Activated CD4-positive, alpha-beta T cell treated with anti-CD3 and anti-CD28 coated beads, Interleukin-2, amount 50 U/mL, for 16 hours (primary cell): ENCODE measurements around the gene IST1.

Source experiments
- DNase-seq: peaks from one replicate; pipeline ENCODE4 v3.0.0-alpha.2; 2020

The IST1 gene

DNA sequence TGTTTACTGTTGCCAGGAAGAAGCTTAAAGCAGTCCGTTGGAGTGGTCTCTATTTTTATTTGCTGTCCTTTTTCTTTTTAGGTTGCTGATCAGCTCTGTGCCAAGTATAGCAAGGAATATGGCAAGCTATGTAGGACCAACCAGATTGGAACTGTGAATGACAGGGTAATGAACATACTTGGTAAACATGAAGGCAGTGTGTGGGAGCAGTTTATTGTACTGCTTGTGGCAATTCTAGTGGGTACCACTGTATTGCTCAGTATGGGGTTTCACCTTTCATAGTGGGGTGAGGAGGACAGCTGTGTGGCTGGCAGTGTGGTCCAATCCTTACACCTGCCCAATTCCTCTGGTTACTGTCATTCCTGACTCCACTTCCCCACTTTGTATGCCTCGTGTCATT, 25.3 kb downstream of the IST1 start:
- no peak for DNase-seq

DNA sequence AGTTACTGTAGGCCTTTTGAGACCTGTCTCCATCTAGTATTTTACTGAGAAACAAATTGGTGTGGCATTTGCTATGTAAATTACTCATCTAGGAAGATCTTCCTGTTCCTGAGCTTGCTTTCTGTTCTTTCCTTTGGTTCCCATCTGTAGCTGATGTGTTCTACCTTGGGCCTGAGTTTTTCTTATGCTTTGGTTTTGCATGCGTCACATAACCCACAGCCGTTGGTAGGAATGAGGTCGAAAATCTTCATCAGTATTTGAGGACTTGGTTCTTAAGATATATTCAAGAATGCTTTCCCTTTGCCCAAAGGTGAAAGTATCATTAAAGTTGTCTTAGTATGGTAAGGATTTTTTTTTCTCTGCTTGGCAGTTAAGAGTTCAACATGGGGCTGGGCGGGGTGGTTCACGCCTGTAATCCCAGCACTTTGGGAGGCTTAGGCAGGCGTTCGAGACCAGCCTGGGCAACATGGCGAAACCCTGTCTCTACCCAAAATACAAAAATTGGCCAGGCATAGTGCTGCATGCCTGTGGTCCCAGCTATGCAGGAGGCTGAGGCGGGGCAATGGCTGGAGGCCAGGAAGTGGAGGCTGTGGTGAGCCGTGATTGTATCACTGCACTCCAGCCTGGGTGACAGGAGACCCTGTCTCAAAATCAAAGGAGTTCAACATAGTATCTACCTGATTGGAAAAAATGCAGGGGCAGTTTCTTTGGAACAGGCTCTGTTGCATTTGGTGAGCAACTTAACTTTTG, 28.8 kb downstream of the IST1 start:
- no peak for DNase-seq

DNA sequence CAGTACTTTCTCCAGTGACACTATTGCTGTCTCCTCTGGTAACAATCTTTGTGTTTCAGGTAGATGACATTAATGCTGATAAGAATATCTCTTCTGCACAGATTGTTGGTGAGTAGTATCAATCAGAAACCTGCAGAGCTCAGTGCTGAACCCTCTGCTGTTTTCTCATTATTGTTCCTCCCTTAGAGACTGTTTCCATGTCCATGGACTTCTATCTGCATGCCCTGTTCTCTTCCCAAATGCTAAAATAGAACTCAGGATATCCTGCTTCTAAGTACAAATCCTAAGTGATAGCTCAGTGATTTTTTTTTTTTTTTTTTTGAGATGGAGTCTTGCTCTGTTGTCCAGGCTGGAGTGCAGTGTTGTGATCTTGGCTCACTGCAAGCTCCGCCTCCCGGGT, 29.4 kb downstream of the IST1 start:
- no peak for DNase-seq

DNA sequence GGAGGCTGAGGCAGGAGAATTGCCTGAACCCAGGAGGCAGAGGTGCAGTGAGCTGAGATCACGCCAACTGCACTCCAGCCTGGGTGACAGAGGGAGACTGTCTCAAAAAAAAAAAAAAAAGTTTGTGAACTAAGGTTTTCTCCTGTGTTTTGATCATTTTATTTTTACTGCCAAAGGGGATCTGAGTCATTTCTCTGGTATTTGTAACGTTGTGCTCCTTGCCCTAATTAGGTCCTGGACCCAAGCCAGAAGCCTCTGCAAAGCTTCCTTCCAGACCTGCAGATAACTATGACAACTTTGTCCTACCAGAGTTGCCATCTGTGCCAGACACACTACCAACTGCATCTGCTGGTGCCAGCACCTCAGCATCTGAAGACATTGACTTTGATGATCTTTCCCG, 32.1 kb downstream of the IST1 start:
- no peak for DNase-seq

DNA sequence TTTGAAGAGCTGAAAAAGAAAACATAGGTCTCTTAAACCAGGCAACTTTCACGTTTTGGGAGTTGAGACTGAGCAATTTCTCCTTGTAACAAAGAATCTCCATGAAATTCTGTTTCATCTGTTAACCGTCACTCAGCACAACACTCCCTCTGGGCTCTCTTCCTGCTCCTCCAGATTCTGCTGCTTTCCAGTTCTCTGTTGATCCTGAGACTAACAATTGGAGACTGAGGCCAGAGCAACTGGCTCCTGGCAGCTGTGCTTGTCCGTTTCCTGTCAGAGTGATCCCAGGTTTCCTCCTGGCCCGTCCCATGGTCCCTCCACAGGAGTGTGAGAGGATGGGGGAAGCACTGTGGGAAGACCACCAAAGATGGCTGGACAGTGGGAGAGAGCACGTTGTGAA, 32.5 kb downstream of the IST1 start:
- DNase-seq: no peak

DNA sequence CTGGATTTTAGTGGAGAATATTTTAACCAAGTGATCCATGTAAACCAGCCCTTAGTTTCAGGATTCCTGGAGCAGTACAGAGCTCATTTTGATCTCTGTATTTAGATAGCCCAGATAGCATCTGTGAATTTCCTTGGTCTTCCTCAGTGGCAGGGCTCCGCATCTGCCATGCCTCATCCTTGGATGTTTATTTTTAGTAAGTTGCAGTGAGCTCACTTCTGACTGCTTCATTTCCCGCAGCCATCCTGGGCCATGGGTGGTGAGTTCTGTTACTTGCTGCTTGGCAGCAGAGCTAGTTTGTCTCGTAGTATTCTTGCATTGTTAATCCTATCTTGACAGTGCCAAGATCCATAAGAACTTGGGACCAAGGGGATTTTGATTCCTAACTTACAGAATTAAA, 33.7 kb downstream of the IST1 start:
- no peak for DNase-seq

DNA sequence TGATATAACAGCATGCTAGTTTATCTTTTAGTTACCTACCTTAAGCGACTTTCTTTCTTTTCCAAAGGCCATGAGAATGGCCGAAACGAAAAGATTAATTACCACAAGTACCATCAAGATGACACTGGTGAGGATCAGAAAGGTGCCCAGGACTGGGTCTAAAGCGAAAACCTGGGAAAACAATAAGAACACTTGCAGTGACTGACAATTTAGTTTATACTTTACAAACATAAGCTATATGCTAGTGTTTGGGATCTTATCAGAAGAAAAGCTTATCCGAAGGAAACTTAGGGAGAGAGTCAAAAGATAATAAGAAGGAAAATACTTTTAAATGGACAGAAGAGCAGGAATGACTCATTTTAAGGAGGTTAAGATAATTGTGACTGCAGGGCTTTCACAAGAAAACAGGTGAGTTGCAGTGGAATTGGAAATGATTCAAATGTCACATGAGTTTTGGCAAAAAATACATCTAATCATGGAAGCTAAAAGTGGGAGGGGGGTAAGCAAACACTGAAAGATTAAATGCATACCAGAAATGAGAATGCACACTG, 34.8 kb downstream of the IST1 start:
- no peak for DNase-seq

DNA sequence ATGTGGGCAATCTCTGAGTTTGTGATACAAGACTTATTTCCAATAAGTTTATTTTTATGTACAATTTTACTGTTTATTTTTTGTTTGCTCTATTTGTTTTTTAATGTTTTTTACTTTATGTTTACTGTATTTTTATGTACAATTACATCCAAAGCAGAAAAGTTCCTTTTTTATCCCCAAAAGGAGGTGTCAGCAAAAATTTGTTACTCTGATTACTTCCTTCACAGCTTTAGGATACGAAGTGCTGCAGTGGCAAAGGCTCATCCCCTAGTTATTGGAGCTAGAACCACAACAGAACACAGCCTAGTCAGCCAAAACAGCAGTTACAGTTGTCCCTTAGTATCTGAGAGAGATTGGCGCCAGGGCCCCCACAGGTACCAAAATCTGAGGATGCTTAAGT, 35.7 kb downstream of the IST1 start:
- no peak for DNase-seq

DNA sequence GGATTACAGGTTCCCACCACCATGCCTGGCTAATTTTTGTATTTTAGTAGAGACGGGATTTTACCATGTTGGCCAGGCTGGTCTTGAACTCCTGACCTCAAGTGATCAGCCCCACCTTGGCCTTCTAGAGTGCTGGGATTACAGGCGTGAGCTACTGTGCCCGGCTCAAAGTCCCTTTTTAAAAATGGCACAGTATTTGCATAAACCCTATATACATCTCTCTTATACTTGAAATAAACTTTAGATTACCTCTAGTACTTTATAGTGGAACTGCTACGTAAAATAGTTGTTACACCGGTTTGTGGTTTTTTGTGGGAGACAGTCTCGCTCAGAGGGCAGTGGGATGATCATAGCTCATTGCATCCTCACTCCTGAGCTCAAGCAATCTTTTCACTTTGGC, 36.3 kb downstream of the IST1 start:
- no peak for DNase-seq

DNA sequence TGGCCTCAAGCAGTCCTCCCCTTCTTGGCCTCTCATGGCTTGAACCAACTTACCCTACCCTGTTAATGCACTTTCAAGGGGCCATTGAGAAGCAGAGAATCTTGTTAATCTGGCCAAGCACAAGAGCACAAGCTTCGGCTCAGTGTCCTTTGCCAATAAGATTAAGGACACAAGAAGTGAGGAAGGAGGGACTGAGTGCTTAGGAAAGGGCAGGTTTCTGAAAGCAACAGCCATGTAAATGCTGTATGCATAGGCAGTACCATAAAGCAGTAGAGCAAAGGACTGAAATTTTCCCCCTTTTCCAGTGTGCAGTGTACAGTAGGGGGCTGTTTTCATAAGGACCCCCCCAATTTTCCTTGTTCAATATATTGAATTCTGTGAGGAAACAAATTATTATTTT, 37.7 kb downstream of the IST1 start:
- no peak for DNase-seq

DNA sequence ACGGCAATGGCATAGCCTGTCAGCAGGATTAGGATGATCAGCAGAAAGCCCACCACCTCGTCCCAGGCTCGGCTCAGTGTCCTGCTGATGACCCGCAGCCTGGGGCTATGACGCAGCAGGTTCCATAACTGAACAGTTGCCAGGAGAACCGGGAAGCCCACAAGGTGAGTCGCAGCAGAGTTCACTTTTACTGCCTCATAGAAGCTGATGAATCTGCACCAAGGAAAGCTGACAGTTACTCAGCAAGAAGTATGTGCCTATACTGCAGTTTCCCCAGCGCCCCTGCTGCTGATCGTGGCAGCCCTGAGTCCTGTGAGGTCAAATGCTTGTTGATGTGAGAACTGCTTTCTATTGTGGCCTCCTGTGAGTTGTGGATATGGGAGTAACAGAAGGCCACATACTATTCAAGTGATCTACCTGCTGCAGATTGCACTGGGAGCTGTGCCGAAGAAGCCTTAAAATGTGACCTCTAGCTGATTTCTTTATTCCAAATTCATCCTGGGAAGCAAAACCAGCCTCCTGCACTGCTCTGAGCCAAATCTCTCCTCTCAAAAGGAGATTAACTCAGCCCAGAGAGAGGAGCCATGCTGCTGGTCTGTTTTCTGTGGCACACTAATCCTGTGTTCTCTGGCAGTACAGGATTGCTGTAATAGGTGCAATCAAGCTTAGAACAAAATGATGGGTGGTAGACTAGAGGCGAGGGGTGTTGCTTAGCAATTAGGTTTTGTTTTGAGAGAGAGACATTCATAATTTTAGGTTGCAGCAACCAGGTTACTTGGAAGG, 38.8 kb downstream of the IST1 start:
- DNase-seq: no peak

DNA sequence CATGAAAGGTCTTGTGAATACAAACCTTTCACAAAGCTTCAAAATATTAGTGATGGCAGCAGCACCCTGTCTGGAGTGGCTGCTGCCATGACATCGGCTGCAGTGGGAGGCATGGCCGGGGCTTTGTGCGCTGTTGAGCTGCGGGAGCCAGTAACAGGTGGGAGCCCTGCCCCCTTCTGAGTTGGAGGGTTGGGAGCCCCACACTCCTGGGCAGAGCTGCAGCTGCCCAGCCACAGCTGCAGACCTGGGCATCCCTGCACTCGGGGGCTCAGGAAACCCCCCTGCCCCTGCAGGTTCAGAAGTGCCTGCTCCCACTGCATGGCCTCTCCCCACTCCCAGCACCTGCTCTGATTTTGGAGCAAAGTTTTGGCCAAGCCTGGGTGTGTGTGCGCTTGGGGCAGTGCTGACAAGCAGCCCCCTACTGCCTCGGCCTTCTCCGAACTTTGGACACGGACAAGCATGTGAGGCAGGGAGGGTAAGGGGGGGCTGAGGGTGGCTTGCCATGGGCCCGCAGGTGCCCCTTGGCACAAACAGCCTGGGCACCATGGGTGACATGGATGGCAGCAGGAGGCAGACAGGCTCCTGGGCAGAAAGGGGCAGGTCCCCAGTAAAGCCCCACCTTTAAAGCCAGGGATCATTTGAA, 42.7 kb downstream of the IST1 start:
- no peak for DNase-seq

DNA sequence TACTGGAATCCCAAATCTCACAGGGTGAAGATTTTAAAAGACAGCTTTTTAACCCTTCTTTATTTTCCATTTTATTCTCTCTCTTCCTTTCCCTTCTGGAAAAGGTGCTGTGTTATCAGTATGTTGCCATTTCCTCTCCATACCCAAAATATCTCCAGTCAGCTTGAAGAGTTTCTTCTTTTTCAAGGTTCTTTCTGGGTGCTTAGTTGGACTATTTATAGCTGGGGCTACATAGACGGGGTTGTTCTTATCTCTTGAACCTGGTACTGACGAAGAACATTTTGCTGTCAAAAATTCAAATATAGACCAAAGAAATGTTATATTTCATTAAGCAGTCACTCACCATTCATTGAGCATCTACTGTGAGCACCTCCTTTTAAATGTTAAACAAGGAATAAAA, 48.6 kb downstream of the IST1 start:
- no peak for DNase-seq

DNA sequence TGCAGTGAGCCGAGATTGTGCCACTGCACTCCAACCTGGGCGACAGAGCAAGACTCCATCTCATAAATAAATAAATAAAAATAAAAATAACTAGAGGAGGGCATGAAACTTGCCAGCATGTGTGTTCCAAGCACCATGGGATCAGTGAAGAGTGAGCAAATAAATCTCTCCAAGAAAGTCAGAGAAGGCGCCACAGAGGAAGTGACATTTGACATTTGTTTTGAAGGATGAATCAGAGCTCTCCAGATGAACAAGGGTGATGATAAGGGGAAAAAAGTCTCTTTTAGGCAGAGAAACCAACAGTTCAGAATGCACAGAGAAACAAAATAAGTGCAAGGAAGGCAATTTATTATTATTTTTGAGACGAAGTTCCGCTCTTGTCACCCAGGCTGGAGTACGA, 50.3 kb downstream of the IST1 start:
- DNase-seq: no peak

DNA sequence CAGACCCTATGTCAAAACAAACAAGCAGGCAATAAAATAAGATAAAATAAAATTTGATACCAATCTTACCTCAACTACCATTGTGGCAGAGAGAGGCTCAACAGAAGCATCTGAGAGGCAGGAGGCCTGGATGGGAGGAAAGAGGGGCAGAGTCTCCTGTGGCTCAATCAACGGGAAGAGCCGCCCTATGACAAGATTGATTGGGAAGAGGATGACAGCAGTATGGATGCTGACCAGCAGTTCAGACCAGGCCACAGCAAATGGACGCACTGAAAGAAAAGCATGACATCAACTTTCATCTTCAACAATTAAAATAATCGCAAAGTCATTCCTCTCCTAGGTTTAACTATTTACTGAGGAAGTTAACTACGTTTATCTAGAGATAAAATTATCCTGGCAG, 57.5 kb downstream of the IST1 start:
- DNase-seq: no peak

DNA sequence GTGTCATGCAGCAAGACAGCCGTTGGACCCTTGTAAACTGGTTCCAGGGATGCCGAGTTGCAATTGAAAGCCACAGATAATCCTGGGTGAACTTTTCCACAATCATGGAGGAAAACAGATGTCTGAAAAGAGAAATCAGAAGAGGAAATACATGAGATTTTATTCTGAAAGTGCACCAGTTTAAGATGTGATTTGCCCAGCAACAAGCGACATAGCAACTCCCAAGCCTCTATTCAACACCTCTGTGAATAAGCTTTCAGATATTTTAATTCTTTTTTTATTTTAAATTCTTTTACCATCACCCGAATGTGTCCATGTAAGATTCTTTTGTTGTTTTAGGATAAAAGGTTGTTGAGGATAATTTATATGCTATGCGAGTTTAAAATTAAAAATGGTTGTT, 58.8 kb downstream of the IST1 start:
- DNase-seq: no peak

DNA sequence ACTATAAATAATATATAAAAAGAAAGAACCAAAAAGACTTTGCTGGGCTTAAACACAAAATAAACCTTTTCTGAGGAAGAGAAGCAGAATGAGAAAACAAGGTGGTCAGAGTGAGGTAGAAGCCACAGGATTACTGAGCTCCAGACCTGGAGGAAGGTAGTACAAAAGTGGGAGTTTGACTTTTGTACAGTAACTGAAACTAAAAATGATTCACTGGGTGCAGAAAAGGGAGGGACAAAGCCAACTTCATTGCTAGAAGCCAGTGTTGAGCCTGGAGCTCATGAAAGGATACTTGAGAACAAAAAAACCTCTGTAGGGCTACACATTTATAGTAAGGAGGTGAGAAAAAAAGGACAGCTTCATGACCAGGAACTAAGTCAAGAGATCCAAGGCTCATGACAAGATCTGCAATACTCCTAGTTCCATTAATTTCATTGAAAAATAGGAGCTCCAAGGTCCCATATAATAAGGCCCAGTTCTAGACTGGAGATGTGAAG, 59.4 kb downstream of the IST1 start:
- DNase-seq: no peak

DNA sequence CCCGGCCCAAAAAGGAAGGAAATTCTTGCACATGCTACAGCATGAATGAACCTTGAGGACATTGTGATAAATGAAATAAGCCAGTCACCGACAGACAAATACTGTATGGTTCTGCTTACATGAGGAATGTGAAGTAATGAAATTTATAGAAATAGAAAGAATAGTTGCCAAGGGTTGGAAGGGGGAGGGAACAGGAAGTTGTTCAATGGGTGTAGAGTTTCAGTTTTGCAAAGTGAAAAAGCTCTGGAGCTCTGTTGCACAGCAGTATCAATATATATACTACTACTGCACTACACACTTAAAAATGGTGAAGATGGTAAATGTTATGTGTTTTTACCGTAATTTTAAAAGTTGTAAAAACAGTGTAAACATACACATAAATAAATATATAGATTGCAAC, 61.2 kb downstream of the IST1 start:
- DNase-seq: peak; percentile 26

DNA sequence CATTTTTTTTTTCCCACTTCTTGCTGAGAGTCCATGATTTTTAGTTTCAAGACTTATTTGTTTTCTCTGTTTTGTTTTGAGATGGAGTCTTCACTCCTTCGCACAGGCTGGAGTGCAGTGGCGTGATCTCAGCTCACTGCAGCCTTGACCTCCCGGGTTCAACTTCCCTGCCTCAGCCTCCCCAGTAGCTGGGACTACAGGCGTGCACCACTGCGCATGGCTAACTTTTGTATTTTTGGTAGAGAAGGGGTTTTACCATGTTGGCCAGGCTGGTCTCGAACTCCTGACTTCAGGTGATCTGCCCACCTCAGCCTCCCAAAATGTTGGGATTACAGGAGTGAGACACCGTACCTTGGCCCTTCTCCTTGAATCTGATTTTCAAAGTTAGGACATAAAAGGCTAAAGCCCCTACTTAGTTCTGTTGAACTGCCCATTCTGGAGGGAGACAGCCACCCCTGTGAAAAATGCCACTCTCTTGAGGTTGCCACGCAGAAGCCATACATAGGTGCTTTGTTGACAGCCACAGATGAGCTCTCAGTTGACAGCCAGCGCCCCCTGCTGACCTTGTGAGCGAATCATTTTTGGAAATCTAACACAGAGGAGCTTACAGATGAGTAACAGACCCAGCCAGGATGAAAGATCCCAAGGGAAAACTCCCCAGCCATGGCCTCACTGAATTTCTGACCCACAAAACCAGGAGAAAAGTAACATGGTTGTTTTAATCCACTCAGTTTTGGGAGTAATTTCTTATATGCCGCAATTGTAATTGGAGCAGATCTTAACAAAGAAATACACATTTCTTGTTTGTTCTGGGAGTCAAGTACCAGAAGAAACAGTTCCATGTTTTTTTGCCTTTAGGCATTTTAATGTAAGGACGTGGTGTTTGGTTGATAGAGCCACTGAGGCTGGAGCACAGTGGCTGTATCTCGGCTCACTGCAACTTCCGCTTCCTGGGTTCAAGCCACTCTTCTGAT, 66.0 kb downstream of the IST1 start:
- peak; percentile 83 for DNase-seq

DNA sequence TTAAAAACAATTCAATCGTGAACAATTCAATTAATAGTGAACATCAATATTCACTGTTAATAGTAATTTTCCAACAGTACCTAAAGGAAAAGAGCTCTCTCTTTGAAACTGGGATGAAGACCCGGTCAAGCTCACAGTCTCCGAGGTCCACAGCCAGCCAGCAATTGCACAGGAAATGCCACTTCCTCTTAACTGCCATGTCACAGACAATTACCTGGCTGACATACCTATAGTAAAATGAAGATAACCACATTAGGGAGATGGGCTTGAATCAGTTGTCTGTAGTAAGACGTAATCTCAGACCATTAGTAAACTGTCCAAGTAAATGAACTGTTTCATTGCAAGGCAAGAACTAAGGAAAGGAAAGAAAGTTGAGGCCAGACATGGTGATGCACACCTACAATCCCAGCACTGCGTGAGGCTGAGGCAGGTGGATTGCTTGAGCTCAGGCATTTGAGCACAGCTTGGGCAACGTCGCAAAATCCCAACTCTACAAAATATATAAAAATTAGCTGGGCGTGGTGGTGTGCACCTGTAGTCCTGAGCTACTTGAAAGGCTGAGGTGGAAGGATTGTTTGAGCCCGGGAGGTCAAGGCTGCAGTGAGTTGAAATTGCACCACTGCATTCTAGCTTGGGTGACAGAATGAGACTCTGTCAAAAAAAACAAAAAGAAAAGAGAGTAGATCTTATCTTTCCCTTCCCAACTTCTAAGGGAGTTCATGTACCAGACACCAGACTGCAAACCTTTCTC, 68.0 kb downstream of the IST1 start:
- no peak for DNase-seq

DNA sequence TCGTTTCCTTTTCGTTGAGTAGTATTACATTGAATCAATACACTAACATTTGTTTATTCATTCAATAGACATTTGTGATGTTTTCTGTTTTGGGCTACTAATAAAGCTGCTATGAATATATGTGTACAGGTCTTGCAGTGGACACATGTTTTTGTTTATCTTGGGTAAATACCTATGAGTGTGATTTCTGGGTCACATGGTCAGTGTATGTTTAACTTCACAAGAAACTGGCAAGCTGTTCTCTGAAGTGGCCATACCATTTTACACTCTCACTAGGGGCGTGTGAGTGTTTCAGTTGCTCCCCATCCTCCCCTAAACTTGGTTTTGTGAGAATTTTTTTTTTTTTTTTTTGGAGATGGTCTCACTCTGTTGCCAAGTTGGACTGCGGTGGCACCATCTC, 69.9 kb downstream of the IST1 start:
- no peak for DNase-seq

DNA sequence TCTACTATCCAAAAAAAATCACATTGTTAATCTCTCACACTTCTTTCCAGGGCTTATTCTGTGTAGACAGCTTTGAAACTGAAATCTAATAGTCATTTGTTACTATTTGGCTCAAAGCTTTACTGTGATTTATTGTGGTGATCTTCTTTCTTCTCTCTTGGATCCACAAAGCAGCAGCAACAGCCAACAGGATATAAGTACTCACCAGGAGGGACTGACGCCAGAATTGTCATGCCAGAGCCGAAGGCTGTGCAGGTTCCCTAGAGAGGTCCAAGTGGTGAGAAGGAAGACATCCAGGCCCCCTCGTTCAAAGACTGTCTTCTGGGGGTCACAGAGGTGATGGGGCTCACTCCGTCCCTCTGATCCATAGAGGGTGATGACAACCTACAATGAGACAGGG, 71.6 kb downstream of the IST1 start:
- DNase-seq: no peak
